Measurements from ENCODE around the gene CCDC68. TPM values are rescaled to one million over a fixed set of nuclear protein-coding genes. Genes with fewer than 3 reads are reported as not detected.

Gene CCDC68
- total and polyA plus RNA-seq, 2 donors (not counting 3 experiments of a cell fraction or from before 2014, with no cell fraction given), result 0.72 to 1.0 TPM

- CTCF ChIA-PET, result interaction anchor here (0.7 to 1.2 kb wide), 2 partner anchors 32 to 200 kb away, joined by 3 read pairs; no protein-coding TSS in a partner anchor
- no peak overlapping the region for H3K4me3 ChIP-seq (replicated peaks in 1 of 3; ENCODE audit: insufficient read depth in 1 of 3, low read depth in 1 of 3, low read length in 3 of 3)
- peaks cover 5 to 12% of the 10 kb centered on the region in 2 experiments for H3K27me3 ChIP-seq (ENCODE audit: control insufficient read depth in 2 of 2, insufficient read depth in 2 of 2, low read length in 2 of 2)
- no peak overlapping the region for H3K4me2 ChIP-seq (ENCODE audit: insufficient read depth, low read length)
- H3K9ac ChIP-seq (replicated peaks; ENCODE audit: extremely low read depth, insufficient read depth, low read length), result no peak overlapping the region
- H3K9me1 ChIP-seq (replicated peaks; ENCODE audit: control insufficient read depth, extremely low read depth, insufficient read depth, low read length), result no peaks in the 10 kb centered on the region
- DNase-seq (ENCODE audit: low read depth, low spot score), result no peak
- no TSS peak for BruUV-seq (replicated peaks)
- intact Hi-C loops (cut with micrococcal nuclease) (no loop called here), dilution Hi-C loops (cut with MboI; ENCODE audit: extremely low pct_ligation_motif_present, low sequenced_read_pairs) (no loop called here)
- TF ChIP-seq EZH2 (IDR thresholded peaks at IDR 0.05; ENCODE audit: borderline replicate concordance, low read depth, low read length, severe bottlenecking), result no peak
- no peak for TF ChIP-seq CTCF (IDR thresholded peaks at IDR 0.05; ENCODE audit: extremely low read depth in 1 of 2, insufficient read depth in 1 of 2, low read depth in 1 of 2, low read length in 2 of 2)
- no peak for TF ChIP-seq FOS (IDR thresholded peaks at IDR 0.05; ENCODE audit: borderline replicate concordance, insufficient read depth, low read length)
- TF ChIP-seq GATA2 (IDR thresholded peaks at IDR 0.05; ENCODE audit: insufficient read depth, insufficient read length, low read depth, low read length), result no peak
- no peak for TF ChIP-seq JUN (IDR thresholded peaks at IDR 0.05; ENCODE audit: borderline replicate concordance, insufficient read depth, insufficient read length, low read depth)
- TF ChIP-seq MYC (IDR thresholded peaks at IDR 0.05; ENCODE audit: low read depth, low read length), result no peak
- TF ChIP-seq POLR2AphosphoS5 (IDR thresholded peaks at IDR 0.05; ENCODE audit: insufficient read depth, low read depth, low read length), result no peak
- TF ChIP-seq POLR2A (IDR thresholded peaks at IDR 0.05; ENCODE audit: low read depth, low read length), result no peak
- no peak for TF ChIP-seq MAX (IDR thresholded peaks at IDR 0.05; ENCODE audit: insufficient read depth, insufficient read length)
- no peaks in the 10 kb centered on the region for H3K79me2 ChIP-seq (ENCODE audit: control insufficient read depth, insufficient read depth, low read length)
- H4K20me1 ChIP-seq (replicated peaks; ENCODE audit: control insufficient read depth, extremely low read depth, insufficient read depth, low read length), result no peaks in the 10 kb centered on the region
- no peaks in the 10 kb centered on the region for H3K4me1 ChIP-seq (ENCODE audit: control insufficient read depth, extremely low read depth, insufficient read depth, low read length)
- H2AFZ ChIP-seq (ENCODE audit: low read depth, low read length), result no peak overlapping the region
- H3K36me3 ChIP-seq (ENCODE audit: control insufficient read depth in 2 of 2, extremely low read depth in 1 of 2, insufficient read depth in 2 of 2, low read length in 2 of 2), result no peaks in the 10 kb centered on the region
- no peak overlapping the region for H3K27ac ChIP-seq (ENCODE audit: insufficient read depth, low read depth, low read length)
- POLR2A ChIA-PET, result no interaction called here
- H3K9me3 ChIP-seq (replicated peaks; ENCODE audit: control insufficient read depth, insufficient read depth, low read length), result no peaks in the 10 kb centered on the region
- FAIRE-seq, result no peak
These were observed 79.6 kb downstream of the CCDC68 start for GRCh38 chr18:54879691-54880090.
